IPS-15b (cell line): ENCODE data around the gene OR51T1.

Experiments used
- H3K27me3 ChIP-seq: one replicate; pipeline ENCODE4 v1.6.1; 2013; ENCODE audit warnings: low read length; ENCODE audit not compliant: control insufficient read depth, insufficient read depth
- H3K36me3 ChIP-seq: one replicate; pipeline ENCODE4 v1.6.1; 2013; ENCODE audit warnings: low read length; ENCODE audit not compliant: control insufficient read depth, insufficient read depth
- H3K4me1 ChIP-seq: one replicate; pipeline ENCODE4 v1.6.1; 2013; ENCODE audit warnings: mild to moderate bottlenecking, low read length; ENCODE audit not compliant: control insufficient read depth, insufficient read depth
- H3K4me3 ChIP-seq: one replicate; pipeline ENCODE4 v1.5.1; 2013; ENCODE audit warnings: low read depth, low read length
- H3K9ac ChIP-seq: one replicate; pipeline ENCODE4 v1.6.1; 2013; ENCODE audit warnings: low read depth, mild to moderate bottlenecking, low read length
- H3K9me3 ChIP-seq: one replicate; pipeline ENCODE4 v1.6.1; 2013; ENCODE audit warnings: mild to moderate bottlenecking, low read length; ENCODE audit not compliant: control insufficient read depth, insufficient read depth

OR51T1 gene

DNA sequence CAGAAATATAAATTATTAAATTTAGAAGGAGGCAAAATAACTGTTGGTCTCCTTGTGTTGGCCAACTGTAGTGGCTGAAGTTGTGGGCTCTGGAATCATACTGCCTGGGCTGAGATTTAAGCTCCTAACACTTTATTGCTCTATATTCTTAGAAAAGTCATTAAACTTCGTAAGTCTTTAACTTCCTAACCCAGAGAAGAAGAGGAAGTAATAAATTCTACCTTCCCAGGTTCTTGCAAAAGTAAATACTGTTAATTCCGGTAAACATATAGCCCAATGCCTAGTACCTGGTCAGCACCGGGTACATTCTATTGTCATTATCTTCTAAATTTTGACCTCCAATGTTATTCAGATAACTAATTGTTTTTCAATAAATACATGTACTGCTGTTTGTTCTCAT lies 4.5 kb downstream of the OR51T1 start:
- Histone ChIP-seq H3K9me3 (no peaks in the 10 kb centered on the region), H3K4me3 (no peak overlapping the region), H3K4me1 (no peaks in the 10 kb centered on the region), H3K9ac (no peak overlapping the region), H3K27me3 (no peaks in the 10 kb centered on the region), H3K36me3 (no peaks in the 10 kb centered on the region)

DNA sequence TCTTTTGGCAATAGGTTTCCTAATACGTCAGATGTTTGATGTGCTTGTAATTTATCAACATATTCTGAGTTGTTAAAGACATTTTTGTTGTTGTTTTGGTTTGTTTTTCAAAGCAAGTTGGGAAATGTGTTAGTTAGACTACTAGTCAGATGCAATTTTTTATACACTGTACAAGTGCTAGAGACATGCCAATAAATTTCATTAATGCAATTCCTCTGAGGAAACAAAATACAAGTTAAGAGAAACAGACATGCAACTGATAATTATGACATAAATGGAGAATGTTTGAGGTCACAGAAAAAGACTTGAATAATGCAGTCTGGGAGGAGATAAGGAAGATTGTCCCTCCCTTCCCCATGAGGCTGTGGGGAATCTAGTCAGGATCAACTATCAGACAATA lies 5.9 kb downstream of the OR51T1 start:
- H3K36me3 ChIP-seq, result no peaks in the 10 kb centered on the region
- no peaks in the 10 kb centered on the region for H3K9me3 ChIP-seq
- H3K4me1 ChIP-seq, result no peaks in the 10 kb centered on the region
- no peaks in the 10 kb centered on the region for H3K27me3 ChIP-seq
- H3K9ac ChIP-seq, result no peak overlapping the region
- no peak overlapping the region for H3K4me3 ChIP-seq

GRCh38 chr11:4890279-4890678 lies 8.6 kb downstream of the OR51T1 start:
- Histone ChIP-seq H3K9ac (no peak overlapping the region), H3K36me3 (no peaks in the 10 kb centered on the region), H3K4me3 (no peak overlapping the region), H3K4me1 (no peaks in the 10 kb centered on the region), H3K27me3 (no peaks in the 10 kb centered on the region), H3K9me3 (no peaks in the 10 kb centered on the region)

- no peaks in the 10 kb centered on the region for H3K36me3 ChIP-seq
- H3K4me3 ChIP-seq, result no peak overlapping the region
- no peaks in the 10 kb centered on the region for H3K27me3 ChIP-seq
- no peaks in the 10 kb centered on the region for H3K4me1 ChIP-seq
- H3K9me3 ChIP-seq, result no peaks in the 10 kb centered on the region
- H3K9ac ChIP-seq, result no peak overlapping the region
Observed at GRCh38 chr11:4891996-4892640, 10.4 kb downstream of the OR51T1 start.

- H3K36me3 ChIP-seq, result no peaks in the 10 kb centered on the region
- H3K9me3 ChIP-seq, result no peaks in the 10 kb centered on the region
- no peaks in the 10 kb centered on the region for H3K4me1 ChIP-seq
- no peak within 1 kb of the TSS for H3K4me3 ChIP-seq
- no peaks in the 10 kb centered on the region for H3K27me3 ChIP-seq
- no peak within 1 kb of the TSS for H3K9ac ChIP-seq
Observed at GRCh38 chr11:4903484-4903883, 21.8 kb downstream of the OR51T1 start, which contains the start of gene OR51A7. Gene OR51A7 (plus strand): TSS chr11:4903783. CDS start chr11:4907370, 3,587 bp downstream.

GRCh38 chr11:4916581-4916980 lies 34.9 kb downstream of the OR51T1 start:
- H3K4me3 ChIP-seq, result no peak overlapping the region
- no peaks in the 10 kb centered on the region for H3K36me3 ChIP-seq
- H3K9me3 ChIP-seq, result no peaks in the 10 kb centered on the region
- H3K9ac ChIP-seq, result no peak overlapping the region
- H3K4me1 ChIP-seq, result no peaks in the 10 kb centered on the region
- no peaks in the 10 kb centered on the region for H3K27me3 ChIP-seq

DNA sequence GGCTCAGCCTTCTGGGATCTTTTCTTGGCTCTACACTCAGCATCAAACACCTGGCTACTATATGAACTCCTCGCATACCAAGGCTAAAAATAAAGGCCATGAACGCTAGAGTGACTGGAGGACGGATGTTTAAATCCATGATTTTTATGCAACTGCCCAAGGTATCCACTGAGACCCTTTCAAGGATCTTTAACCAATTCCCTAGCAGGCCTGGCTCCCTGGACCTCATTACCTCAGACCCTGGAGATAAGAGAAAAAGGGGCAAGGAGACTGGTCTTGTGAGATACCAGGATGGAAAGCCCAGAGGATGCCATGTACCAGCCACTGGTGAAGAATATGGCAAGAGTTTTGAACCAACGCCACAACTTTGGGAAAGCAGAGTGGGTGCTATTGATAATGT lies 37.5 kb downstream of the OR51T1 start, which contains the start of gene OR51G2:
OR51G2 (minus strand) TSS at position 101 of the 400 bp plus-strand sequence. CDS start 3,687 bp downstream, outside the sequence.
- Histone ChIP-seq H3K4me1 (no peaks in the 10 kb centered on the region), H3K27me3 (no peaks in the 10 kb centered on the region), H3K9me3 (no peaks in the 10 kb centered on the region), H3K4me3 (no peak within 1 kb of the TSS), H3K36me3 (no peaks in the 10 kb centered on the region), H3K9ac (no peak within 1 kb of the TSS)

DNA sequence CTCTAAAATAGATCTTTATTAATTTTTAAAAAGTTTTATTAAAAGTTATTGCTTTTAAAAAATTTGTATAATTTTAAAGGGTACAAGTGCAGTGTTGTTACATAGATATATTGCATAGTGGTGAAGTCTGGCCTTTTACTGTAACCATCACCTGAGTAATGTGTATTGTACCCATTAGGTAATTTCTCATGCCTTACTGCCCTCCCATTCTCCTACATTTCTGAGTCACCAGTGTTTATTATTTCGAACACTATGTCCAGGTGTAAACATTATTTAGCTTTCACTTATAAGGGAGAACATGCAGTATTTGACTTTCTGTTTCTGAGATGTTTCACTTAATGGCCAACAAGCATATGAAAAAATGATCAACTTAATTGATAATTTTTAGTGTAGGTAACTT lies 40.1 kb downstream of the OR51T1 start:
- no peaks in the 10 kb centered on the region for H3K27me3 ChIP-seq
- H3K36me3 ChIP-seq, result no peaks in the 10 kb centered on the region
- no peak overlapping the region for H3K9ac ChIP-seq
- H3K9me3 ChIP-seq, result no peaks in the 10 kb centered on the region
- no peak overlapping the region for H3K4me3 ChIP-seq
- no peaks in the 10 kb centered on the region for H3K4me1 ChIP-seq

- Histone ChIP-seq H3K4me3 (no peak overlapping the region), H3K9me3 (no peaks in the 10 kb centered on the region), H3K4me1 (no peaks in the 10 kb centered on the region), H3K36me3 (no peaks in the 10 kb centered on the region), H3K27me3 (no peaks in the 10 kb centered on the region), H3K9ac (no peak overlapping the region)
Observed at GRCh38 chr11:4922304-4922703, 40.6 kb downstream of the OR51T1 start.

DNA sequence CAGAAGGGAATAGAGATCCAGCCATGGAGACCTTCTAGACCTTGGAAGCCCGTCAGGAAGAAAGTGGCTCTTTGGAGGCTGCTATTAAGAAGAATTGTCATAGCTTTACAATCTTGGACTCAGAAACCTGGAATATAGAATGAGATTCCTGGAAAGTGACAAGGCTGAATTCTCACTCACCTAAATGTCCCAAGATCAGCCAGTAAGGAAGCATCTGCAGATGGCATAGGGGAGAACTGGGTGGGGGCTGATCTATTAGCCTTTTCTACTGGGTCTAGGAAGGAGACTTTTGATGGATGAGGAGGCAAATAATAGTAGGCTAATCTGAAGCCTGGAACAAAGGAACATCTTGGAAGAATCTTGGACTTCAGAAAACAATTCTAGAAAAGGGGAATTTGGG lies 42.5 kb downstream of the OR51T1 start, which contains the start of gene OR51G1:
OR51G1 (minus strand) TSS at position 101 of the 400 bp plus-strand sequence; CDS start at position 101, 0 bp downstream.
- no peaks in the 10 kb centered on the region for H3K4me1 ChIP-seq
- no peaks in the 10 kb centered on the region for H3K9me3 ChIP-seq
- H3K9ac ChIP-seq, result no peak within 1 kb of the TSS
- no peak within 1 kb of the TSS for H3K4me3 ChIP-seq
- H3K36me3 ChIP-seq, result no peaks in the 10 kb centered on the region
- no peaks in the 10 kb centered on the region for H3K27me3 ChIP-seq

DNA sequence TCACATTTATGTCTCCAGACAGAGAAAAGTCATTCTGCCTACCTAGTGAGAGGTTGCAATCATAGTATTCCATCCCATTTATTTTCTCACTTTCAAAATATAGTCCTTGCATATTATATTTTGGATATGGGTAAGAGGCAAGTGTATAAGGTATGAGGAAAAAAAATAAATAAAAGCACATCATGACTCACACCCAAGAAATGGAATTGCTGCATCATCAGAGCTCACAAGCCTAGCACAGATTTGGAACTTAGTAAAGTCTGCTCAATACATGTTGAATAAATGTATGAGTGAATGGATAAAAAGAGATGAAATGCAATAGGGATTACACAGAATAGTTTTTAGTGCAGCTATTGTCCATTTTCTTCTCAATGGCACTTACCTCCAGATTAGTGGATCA lies 44.9 kb downstream of the OR51T1 start:
- Histone ChIP-seq H3K4me3 (no peak overlapping the region), H3K9ac (no peak overlapping the region), H3K4me1 (no peaks in the 10 kb centered on the region), H3K27me3 (no peaks in the 10 kb centered on the region), H3K36me3 (no peaks in the 10 kb centered on the region), H3K9me3 (no peaks in the 10 kb centered on the region)
